HUES48 (cell line): ENCODE results near the gene ANKFN1.

Source experiments
- H3K27ac ChIP-seq: one replicate; pipeline ENCODE4 v1.7.0; 2013; ENCODE audit warnings: low read depth, low read length, inconsistent platforms
- H3K27me3 ChIP-seq: 2 replicates; pipeline ENCODE4 v1.6.1; 2013; ENCODE audit warnings: mild to moderate bottlenecking, low read length; ENCODE audit not compliant: control insufficient read depth, insufficient read depth
- H3K36me3 ChIP-seq: 2 replicates; pipeline ENCODE4 v1.6.1; 2013; ENCODE audit warnings: low read length; ENCODE audit not compliant: control insufficient read depth, insufficient read depth
- H3K4me1 ChIP-seq: 2 replicates; pipeline ENCODE4 v1.6.1; 2013; ENCODE audit warnings: mild to moderate bottlenecking, low read length; ENCODE audit not compliant: control insufficient read depth, insufficient read depth
- H3K4me3 ChIP-seq: 2 replicates; pipeline ENCODE4 v1.5.1; 2013; ENCODE audit warnings: mild to moderate bottlenecking, low read depth, low read length
- H3K9ac ChIP-seq: 2 replicates; pipeline ENCODE4 v1.6.1; 2013; ENCODE audit warnings: mild to moderate bottlenecking, low read depth, low read length, moderate library complexity
- H3K9me3 ChIP-seq: 2 replicates; pipeline ENCODE4 v1.6.1; 2013; ENCODE audit warnings: low read length; ENCODE audit not compliant: control insufficient read depth, insufficient read depth

The ANKFN1 gene

DNA sequence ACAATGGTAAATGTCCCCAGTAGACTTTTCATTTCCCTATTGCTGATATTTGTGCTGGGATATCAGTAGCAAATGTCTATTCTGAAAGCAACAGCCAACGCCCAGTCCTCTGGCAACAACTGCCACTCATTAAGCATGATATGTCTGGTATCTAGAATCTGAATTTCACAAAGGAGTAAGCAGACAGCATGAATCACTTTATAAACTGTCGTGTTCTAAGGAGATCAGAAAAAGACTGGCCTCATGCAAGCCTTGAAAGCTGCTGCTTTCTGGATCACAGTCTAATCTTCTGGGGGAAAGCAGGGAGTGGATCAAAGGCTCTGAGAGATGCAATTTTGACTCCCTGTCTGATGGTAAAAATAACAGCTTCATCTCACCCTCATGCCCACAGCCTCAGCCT, 287.1 kb downstream of the ANKFN1 start:
- H3K27ac ChIP-seq, result no peak overlapping the region
- H3K4me1 ChIP-seq, result peaks cover 18% of the 10 kb centered on the region
- no peaks in the 10 kb centered on the region for H3K36me3 ChIP-seq
- no peaks in the 10 kb centered on the region for H3K9me3 ChIP-seq
- no peak overlapping the region for H3K9ac ChIP-seq
- H3K4me3 ChIP-seq, result no peak overlapping the region
- H3K27me3 ChIP-seq, result no peaks in the 10 kb centered on the region

DNA sequence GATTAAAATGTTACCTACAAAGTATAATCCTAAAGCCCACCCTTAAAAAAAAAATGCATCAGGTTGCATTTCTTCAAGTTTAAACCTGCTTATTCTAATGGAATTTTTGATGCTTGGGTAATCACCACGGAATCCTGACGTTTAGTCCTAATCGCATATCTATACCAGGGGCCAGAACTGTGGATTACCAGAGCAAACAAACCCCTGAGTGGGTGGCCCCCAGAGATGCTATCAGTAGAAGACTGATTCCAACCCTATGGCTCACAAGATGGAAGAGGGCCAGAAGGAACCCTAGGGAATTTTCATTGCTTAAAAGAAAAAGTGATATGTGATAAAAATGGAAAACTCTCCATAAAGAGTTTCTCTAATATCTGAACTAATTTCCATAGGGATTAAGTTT, 288.0 kb downstream of the ANKFN1 start:
- H3K9me3 ChIP-seq, result no peaks in the 10 kb centered on the region
- H3K27ac ChIP-seq, result no peak overlapping the region
- H3K27me3 ChIP-seq, result no peaks in the 10 kb centered on the region
- no peak overlapping the region for H3K4me3 ChIP-seq
- H3K4me1 ChIP-seq, result peaks cover 18% of the 10 kb centered on the region
- H3K36me3 ChIP-seq, result no peaks in the 10 kb centered on the region
- no peak overlapping the region for H3K9ac ChIP-seq

DNA sequence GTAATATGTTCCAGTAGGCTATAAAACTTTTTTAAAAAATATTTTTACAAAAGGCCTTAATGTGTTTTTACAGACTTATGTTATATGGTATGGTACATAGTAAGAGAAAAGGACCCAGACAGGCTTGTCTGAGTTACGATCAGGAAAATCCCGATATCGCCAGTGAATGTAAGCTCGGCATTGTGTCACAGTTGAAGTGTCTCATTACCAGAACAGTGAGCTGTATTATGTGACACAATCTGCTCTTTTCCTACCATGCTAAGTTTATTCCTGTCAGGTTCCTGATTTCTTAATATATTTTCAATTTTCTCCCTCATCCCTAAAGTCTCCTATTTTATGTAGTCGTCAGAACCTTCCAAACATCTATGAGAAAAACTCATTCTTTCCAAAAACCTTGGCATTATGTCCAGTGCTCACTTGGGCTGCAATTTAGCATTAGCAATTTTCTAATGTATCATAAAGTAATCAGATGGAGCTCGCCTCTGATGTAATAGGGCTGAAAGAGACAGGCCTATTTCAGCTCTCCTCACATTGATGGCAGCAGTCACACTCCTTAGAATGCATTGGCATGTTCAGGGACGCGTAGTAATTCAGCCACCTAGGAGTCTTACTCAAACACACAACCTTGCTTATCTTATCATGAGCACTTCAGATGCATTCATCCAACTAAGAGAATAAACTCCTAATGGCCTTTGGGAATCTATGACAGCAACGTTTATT, 292.6 kb downstream of the ANKFN1 start:
- H3K4me3 ChIP-seq, result no peak overlapping the region
- H3K27ac ChIP-seq, result no peak overlapping the region
- no peak overlapping the region for H3K9ac ChIP-seq
- H3K4me1 ChIP-seq, result peaks cover 15% of the 10 kb centered on the region
- no peaks in the 10 kb centered on the region for H3K36me3 ChIP-seq
- no peaks in the 10 kb centered on the region for H3K9me3 ChIP-seq
- no peaks in the 10 kb centered on the region for H3K27me3 ChIP-seq

DNA sequence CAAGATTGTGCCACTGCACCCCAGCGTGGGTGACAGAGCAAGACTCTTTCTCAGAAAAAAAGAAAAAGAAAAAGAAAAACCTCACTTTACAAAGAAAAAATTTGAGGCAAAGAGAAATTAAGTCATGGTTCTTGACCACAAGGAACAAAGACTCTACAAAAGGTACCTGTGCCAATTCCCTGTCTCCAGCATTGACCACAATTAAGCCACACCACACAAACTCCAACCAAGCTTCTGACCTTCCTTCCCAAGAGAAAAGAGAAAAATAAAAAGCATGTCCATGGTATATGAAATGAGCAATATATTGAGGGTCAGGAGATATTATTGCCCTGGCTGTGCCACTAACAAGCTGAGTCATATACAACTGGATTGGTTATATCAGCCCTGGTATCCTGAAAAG, 293.9 kb downstream of the ANKFN1 start:
- Histone ChIP-seq H3K4me1 (peaks cover 1% of the 10 kb centered on the region; the same call in 1 of the 2 replicates), H3K9me3 (no peaks in the 10 kb centered on the region)

DNA sequence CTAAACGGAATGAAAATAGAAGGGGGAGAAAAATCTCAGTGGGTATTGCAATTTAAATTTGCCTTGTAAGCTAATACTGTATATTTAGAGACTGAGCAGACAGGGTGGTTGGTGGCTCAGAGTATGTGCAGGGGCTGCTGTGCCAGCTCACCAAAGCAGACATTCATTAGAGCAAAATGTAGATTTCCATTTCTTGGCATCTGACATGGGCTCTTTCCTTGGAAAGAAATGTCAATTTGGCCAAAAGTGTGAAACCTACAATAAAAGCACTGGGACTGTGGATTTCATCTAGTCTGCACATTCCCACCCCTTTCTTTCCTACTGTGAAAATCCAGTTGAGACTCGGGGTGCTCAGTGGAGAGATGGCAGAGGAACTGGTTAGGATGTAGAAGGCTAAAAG, 295.1 kb downstream of the ANKFN1 start:
- Histone ChIP-seq H3K4me1 (no peaks in the 10 kb centered on the region), H3K9ac (no peak overlapping the region), H3K27ac (no peak overlapping the region), H3K9me3 (no peaks in the 10 kb centered on the region), H3K36me3 (no peaks in the 10 kb centered on the region), H3K27me3 (no peaks in the 10 kb centered on the region), H3K4me3 (no peak overlapping the region)

More for the DNA sequence above, 293.9 kb downstream of the ANKFN1 start:
- Histone ChIP-seq H3K9ac (no peak overlapping the region), H3K27ac (no peak overlapping the region), H3K4me3 (no peak overlapping the region), H3K36me3 (no peaks in the 10 kb centered on the region), H3K27me3 (no peaks in the 10 kb centered on the region)

DNA sequence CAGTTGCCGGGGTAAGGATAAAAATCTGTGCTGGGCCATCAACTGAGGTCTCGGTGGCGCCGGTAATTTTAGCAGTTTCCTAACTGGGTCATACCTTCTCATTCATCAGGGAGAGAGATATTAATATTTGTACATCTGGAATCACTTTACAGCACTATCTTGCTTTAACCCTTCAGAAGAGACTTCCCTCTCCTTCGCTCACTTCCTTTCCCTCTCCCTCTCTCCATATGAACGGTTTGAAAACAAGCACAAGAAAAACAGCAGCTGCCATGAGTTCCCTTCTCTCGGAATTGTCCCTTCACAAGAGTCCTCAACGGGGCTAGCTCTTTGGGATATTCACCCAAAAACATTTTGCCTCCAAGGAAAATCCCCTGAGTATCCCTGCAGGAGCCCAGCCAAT, 295.9 kb downstream of the ANKFN1 start:
- Histone ChIP-seq H3K36me3 (no peaks in the 10 kb centered on the region), H3K27me3 (no peaks in the 10 kb centered on the region), H3K4me3 (no peak overlapping the region), H3K27ac (no peak overlapping the region), H3K9me3 (no peaks in the 10 kb centered on the region), H3K4me1 (no peaks in the 10 kb centered on the region), H3K9ac (no peak overlapping the region)

DNA sequence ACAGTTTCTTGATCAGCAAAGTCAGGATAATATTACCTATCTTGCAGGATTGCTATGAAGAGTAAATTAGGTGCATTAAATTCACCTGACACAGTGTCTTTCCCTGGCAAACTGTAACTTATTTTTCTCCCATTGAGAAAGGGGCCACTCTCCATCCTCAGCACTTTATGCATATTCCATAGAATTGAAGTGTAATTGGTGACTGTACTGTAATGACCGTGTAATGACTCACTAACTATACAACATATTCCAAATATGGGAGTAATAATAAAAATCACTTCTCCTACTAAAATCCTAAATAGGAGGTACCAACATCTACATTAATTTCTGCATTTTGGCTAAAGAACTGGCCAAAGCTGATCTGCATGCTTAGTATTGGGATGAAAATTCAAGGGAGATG, 298.4 kb downstream of the ANKFN1 start:
- no peaks in the 10 kb centered on the region for H3K9me3 ChIP-seq
- H3K27me3 ChIP-seq, result no peaks in the 10 kb centered on the region
- H3K36me3 ChIP-seq, result no peaks in the 10 kb centered on the region
- H3K9ac ChIP-seq, result no peak overlapping the region
- no peaks in the 10 kb centered on the region for H3K4me1 ChIP-seq
- H3K4me3 ChIP-seq, result no peak overlapping the region
- no peak overlapping the region for H3K27ac ChIP-seq

DNA sequence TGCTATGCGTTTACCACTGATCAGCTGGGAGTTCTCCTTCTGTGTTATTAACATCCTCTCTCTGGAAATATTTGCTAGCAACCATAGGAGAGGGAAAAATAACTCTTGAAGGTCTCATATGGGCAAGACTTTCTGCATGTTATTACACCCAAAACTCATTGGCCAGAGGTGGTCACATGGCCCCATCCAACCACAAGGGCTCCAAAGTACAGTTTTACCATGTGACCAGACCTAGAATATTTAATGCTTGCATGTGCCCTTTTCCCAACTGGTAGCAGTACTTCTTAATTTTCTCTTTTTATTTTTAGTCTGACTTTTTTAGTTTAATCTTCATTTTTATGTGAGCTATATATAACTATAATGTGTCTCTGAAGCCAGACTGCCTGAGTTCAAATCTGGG, 299.2 kb downstream of the ANKFN1 start:
- no peaks in the 10 kb centered on the region for H3K4me1 ChIP-seq
- no peak overlapping the region for H3K27ac ChIP-seq
- H3K9me3 ChIP-seq, result no peaks in the 10 kb centered on the region
- H3K9ac ChIP-seq, result no peak overlapping the region
- H3K4me3 ChIP-seq, result no peak overlapping the region
- H3K36me3 ChIP-seq, result no peaks in the 10 kb centered on the region
- no peaks in the 10 kb centered on the region for H3K27me3 ChIP-seq

DNA sequence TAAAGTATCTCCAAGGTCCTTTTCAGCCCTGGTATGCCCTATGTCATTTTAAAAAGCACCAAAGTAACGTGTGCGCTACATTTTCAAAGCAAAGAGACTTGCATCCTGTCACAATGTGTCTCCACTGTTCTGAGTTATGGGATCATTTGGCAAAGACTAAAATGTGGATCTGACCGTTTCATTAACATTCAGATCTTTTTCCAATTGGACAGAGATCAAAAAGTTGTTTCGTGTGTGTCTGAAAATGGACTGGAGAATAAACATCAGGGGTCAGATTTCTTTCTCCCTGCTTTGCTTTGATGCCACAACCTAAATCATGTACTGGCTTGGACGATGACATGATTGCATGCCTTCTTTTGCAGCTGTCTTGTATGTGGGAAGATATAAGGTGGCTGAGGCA, 304.2 kb downstream of the ANKFN1 start:
- Histone ChIP-seq H3K9me3 (no peaks in the 10 kb centered on the region), H3K27ac (no peak overlapping the region), H3K4me3 (no peak overlapping the region), H3K27me3 (no peaks in the 10 kb centered on the region), H3K36me3 (no peaks in the 10 kb centered on the region), H3K9ac (no peak overlapping the region), H3K4me1 (no peaks in the 10 kb centered on the region)

DNA sequence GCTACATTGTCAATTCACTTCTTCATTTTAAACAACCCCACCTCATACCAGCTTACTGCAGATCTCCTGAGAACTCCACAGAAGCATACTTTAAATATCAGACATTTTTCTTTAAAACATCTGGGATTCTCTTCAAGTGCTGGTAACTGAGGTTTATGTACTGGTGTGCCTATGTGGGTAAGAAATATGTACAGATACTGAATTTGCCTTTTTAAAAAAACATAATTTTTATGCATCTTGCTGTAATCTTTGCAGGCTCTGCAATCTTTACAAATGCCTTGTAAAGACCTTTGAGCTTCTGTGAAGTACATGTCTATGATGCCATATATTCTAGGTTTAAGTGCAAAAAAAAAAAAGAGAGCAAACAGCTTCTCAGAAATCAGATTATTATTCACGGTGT, 312.6 kb downstream of the ANKFN1 start:
- Histone ChIP-seq H3K27ac (no peak overlapping the region), H3K9me3 (no peaks in the 10 kb centered on the region), H3K4me1 (no peaks in the 10 kb centered on the region), H3K27me3 (no peaks in the 10 kb centered on the region), H3K4me3 (no peak overlapping the region), H3K9ac (no peak overlapping the region), H3K36me3 (no peaks in the 10 kb centered on the region)

DNA sequence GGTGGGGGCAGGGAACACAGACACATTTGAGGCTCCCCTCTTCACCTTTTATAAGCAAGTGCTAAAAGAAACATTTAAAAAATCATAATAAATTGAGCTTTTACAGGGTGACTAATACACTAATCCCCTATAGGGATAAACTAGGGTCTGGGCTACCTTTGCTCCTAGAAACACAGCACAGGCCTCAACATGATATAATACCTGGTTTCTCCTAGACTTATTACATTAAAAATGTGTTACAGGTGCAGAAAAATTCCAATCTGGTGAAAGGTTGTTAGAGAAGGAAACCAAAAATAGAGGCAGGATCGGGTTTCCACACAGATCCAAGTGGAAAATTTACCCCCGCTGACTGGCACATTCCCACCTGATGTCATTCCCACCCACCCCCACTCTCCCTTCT, 315.6 kb downstream of the ANKFN1 start:
- Histone ChIP-seq H3K27ac (no peak overlapping the region), H3K36me3 (no peaks in the 10 kb centered on the region), H3K9me3 (0 out of 2 replicates have a peak, but pooled peaks cover 5% of the 10 kb centered on the region), H3K9ac (no peak overlapping the region), H3K27me3 (no peaks in the 10 kb centered on the region), H3K4me1 (no peaks in the 10 kb centered on the region), H3K4me3 (no peak overlapping the region)
